ENCODE data around the gene PEDS1.
A peak's percentile ranks its signal among the peaks of the same experiment; 100 is the strongest.

PEDS1 gene

GRCh38 chr20:50188287-50188688, 34.8 kb upstream of the PEDS1 start:
- DNase-seq (ENCODE audit: low read depth, low spot score) = no peak
- no peak for TF ChIP-seq CTCF (IDR thresholded peaks at IDR 0.05; ENCODE audit: insufficient read depth, low read length, missing control alignments)
- POLR2A ChIA-PET = no interaction called here
- H3K4me3 ChIP-seq (ENCODE audit: low read depth, low read length) = no peak overlapping the region
- CTCF ChIA-PET = interaction anchor here (0.9 to 22.7 kb wide), 22 partner anchors 9 to 600 kb away, joined by 3 to 523 read pairs (median 7); no protein-coding TSS in a partner anchor

- ChIA-PET POLR2A (no interaction called here), CTCF (interaction anchor here (0.6 to 22.7 kb wide), 24 partner anchors 8 to 601 kb away, joined by 3 to 523 read pairs (median 6); no protein-coding TSS in a partner anchor)
- TF ChIP-seq CTCF (IDR thresholded peaks at IDR 0.05; ENCODE audit: insufficient read depth, low read length, missing control alignments) = no peak
- DNase-seq (ENCODE audit: low read depth, low spot score) = no peak
- H3K4me3 ChIP-seq (ENCODE audit: low read depth, low read length) = no peak overlapping the region
These were observed 34.0 kb upstream of the PEDS1 start for GRCh38 chr20:50187403-50188051.

- POLR2A ChIA-PET = no interaction called here
- no peak for TF ChIP-seq CTCF (IDR thresholded peaks at IDR 0.05; ENCODE audit: insufficient read depth, low read length, missing control alignments)
- no peak for DNase-seq (ENCODE audit: low read depth, low spot score)
- H3K4me3 ChIP-seq (ENCODE audit: low read depth, low read length) = no peak overlapping the region
- CTCF ChIA-PET = interaction anchor here (0.6 to 22.7 kb wide), 18 partner anchors 8 to 602 kb away, joined by 3 to 523 read pairs (median 8); no protein-coding TSS in a partner anchor
These were observed 33.5 kb upstream of the PEDS1 start for GRCh38 chr20:50186987-50187402.

- peak; percentile 88 for TF ChIP-seq CTCF (IDR thresholded peaks at IDR 0.05; ENCODE audit: insufficient read depth, low read length, missing control alignments)
- CTCF ChIA-PET = interaction anchor here (0.6 to 22.7 kb wide), 29 partner anchors 9 to 602 kb away, joined by 3 to 523 read pairs (median 3); no protein-coding TSS in a partner anchor
- no peak overlapping the region for H3K4me3 ChIP-seq (ENCODE audit: low read depth, low read length)
- POLR2A ChIA-PET = no interaction called here
- DNase-seq (ENCODE audit: low read depth, low spot score) = no peak
These were observed 32.8 kb upstream of the PEDS1 start for GRCh38 chr20:50186151-50186885.

GRCh38 chr20:50185426-50185825, 31.9 kb upstream of the PEDS1 start:
- H3K4me3 ChIP-seq (ENCODE audit: low read depth, low read length) = no peak overlapping the region
- TF ChIP-seq CTCF (IDR thresholded peaks at IDR 0.05; ENCODE audit: insufficient read depth, low read length, missing control alignments) = no peak
- POLR2A ChIA-PET = no interaction called here
- CTCF ChIA-PET = interaction anchor here (0.6 to 22.7 kb wide), 25 partner anchors 9 to 603 kb away, joined by 3 to 523 read pairs (median 3); no protein-coding TSS in a partner anchor
- no peak for DNase-seq (ENCODE audit: low read depth, low spot score)

GRCh38 chr20:50182346-50182745, 28.8 kb upstream of the PEDS1 start:
- TF ChIP-seq CTCF (IDR thresholded peaks at IDR 0.05; ENCODE audit: insufficient read depth, low read length, missing control alignments) = no peak
- ChIA-PET CTCF (interaction anchor here (0.9 to 22.7 kb wide), 9 partner anchors 9 to 443 kb away, joined by 3 to 523 read pairs (median 6); no protein-coding TSS in a partner anchor), POLR2A (no interaction called here)
- no peak for DNase-seq (ENCODE audit: low read depth, low spot score)
- no peak overlapping the region for H3K4me3 ChIP-seq (ENCODE audit: low read depth, low read length)
